HG03442 (cell line): Measurements from ENCODE around the gene BCAM.
A peak's percentile ranks its signal among the peaks of the same experiment; 100 is the strongest.
"Not testable (repeated sequence)": the region's sequence is repeated elsewhere in the genome, so short reads cannot be mapped to it uniquely, and the experiment has no call there.

ENCODE experiments used
- ATAC-seq: cut with Tn5 transposase; IDR thresholded peaks from one replicate; pipeline ENCODE4 v1.9.1; 2021; ENCODE audit warnings: mild to moderate bottlenecking, moderate library complexity; ENCODE audit not compliant: unreplicated experiment

BCAM gene, protein sequence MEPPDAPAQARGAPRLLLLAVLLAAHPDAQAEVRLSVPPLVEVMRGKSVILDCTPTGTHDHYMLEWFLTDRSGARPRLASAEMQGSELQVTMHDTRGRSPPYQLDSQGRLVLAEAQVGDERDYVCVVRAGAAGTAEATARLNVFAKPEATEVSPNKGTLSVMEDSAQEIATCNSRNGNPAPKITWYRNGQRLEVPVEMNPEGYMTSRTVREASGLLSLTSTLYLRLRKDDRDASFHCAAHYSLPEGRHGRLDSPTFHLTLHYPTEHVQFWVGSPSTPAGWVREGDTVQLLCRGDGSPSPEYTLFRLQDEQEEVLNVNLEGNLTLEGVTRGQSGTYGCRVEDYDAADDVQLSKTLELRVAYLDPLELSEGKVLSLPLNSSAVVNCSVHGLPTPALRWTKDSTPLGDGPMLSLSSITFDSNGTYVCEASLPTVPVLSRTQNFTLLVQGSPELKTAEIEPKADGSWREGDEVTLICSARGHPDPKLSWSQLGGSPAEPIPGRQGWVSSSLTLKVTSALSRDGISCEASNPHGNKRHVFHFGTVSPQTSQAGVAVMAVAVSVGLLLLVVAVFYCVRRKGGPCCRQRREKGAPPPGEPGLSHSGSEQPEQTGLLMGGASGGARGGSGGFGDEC

DNA sequence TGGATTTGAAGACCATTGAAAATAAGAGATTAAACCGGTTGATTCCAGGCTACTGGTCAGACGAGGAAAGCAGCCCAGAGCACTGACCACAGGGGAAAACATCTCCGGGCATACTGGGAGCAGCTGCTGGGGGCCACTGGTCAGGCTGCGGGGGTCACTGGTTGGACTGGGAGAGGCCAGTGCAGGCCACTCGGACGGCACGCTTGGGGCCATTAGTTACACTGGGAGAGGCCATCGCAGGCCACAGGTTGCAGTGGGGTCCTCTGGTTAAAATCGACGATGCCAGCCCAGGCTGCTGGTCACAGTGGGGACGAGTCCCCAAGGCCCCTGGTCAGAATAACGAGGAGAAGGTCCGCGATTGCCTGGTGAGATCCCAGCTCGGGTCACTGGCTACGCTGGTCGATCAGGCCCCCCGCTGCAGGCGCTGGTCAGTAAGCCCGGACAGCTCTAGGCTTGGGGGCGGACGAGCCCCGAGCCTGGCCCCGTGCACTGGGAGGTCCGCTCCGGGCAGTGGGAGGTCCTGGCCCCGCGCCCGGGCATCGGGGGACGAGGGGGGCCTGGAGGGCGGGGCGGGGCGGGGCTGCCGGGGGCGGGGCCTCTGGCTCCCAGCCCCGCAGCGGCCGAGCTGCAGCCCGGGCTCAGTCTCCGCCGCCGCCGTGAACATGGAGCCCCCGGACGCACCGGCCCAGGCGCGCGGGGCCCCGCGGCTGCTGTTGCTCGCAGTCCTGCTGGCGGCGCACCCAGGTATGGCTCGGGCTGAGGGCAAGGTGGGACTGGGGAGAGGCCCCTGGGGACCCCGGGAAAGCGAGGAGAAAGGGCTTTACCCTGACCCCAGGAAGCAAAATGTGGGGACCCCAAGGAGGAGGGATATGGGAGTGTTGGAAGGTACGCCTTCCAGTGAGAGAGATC is at the start of gene BCAM:
Gene BCAM (plus strand): TSS at position 641 of the 909 bp plus-strand sequence. CDS start 22 bp downstream, at position 663.
- no peak for ATAC-seq

DNA sequence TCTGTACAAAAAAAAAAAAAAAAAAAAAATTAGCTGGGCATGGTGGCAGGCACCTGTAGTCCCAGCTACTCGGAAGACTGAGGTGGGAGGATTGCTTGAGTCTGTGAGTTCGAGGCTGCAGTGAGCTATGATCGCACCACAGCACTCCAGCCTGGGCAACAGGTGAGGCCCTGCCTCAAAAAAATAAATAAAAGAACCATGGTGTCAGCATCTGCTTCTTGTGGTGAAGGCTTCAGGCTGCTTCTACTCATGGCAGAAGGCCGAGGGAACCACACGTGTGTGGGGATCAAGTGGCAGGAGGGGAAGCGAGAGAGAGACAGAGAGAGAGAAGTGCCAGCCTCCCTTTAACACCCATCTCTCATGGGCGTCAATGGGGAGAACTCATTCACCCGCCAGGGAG is 46.9 kb upstream of the BCAM start:
- no peak for ATAC-seq

DNA sequence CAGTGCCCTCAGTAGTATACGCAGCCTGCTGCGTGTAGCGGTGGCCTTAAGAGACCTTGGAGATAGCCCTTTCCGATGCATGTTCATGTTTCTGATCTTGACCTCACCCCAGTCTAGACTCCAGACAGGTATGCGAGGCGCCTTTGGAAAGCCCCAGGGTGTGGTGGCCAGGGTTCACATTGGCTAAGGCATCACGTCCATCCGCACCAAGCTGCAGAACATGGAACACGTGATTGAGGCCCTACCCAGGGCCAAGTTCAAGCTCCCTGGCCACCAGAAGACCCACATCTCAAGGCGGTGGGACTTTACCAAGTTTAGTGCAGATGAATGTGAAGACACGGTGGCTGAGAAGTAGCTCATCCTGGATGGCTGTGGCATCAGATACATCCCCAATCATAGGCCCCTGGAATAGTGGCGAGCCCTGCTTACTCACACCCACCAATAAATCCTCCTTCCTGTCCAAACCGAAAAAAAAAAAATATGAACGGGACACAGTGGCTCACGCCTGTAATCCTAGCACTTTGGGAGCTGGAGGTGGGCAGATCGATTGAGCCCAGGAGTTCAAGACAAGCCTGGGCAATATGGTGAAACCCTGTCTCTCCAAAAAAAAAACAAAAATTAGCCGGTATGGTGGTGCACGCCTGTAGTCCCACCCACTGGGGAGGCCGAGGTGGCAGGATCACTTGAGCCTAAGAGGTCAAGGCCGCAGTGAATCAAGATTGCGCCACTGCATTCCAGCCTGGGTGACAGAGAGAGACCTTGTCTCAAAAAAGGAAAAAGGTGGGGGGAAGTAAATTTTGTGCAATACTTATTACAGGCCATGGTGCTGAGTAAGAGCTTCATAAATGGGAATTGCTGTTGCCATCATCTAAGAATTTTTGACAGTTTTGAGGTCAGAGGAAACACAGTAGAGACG is 43.6 kb upstream of the BCAM start:
- ATAC-seq, result no peak

DNA sequence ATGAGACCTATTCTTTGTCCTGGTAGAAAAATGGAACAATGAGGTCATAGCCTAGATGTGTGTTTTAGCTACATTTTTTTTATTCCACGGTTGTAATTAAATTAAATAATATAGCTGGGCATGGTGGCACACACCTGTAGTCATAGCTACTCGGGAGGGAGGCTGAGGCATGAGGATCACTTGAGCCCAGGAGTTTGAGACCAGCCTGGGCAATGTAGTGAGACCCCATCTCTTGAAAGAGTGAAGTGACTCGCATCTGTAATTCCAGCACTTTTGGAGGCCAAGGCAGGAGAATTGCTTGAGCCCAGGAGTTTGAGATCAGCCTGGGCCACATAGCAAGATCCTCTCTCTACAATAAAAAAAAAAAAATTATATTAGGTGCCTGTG is 43.0 kb upstream of the BCAM start:
- no peak for ATAC-seq

DNA sequence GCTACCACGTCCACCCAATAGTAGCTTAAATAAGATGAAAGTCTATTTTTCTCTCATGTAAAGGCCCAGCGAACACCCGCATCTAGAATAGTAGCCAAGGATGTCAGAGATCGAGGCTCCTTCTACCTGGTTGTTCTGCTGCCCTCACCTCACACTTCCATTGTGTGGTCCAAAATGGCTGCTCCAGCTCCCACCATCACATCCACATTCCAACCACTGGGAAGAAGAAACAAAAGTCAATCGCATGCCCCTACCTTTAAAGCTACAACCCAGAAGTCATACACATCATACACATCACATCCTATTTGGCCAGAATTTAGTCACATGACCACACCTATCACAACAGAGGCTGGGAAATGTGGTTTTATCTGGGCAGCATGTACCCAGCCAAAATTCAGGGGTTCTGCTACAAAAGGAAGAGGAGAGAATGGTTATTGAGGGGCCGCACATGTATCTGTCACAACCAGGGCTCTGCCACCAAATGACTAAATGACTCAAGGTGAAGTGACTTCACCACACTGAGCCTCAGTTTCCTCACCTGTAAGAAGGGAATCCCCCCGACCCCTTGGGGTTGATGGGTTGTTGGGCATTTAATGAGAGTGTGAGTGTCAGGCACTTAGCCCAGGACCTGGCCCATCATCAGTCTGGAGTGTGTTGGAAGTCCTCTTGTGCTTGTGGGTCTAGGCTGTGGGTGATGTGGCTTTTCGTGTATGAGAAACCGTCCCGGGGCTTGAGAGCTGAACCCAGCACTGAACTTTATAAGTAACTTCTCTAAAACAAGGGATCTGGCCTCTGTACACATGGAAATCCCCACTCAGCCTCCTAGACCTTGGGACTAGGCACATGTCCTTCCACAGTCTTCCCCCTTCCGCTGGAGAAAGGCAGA is 41.4 kb upstream of the BCAM start:
- no peak for ATAC-seq

- peak; percentile 96 for ATAC-seq
Measured at GRCh38 chr19:44770550-44771257, 38.2 kb upstream of the BCAM start.

DNA sequence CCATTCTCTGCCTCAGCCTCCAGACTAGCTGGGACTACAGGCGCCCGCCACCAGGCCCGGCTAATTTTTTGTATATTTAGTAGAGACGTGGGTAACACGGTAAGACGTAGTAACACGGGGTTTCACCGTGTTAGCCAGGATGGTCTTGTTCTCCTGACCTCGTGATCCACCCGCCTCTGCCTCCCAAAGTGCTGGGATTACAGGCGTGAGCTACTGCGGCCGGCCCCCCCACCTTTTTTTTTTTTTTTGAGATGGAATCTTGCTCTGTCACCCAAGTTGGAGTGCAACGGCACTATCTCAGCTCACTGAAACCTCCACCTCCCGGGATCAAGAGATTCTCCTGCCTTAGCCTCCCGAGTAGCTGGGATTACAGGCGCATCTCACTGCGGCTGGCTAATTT is 36.8 kb upstream of the BCAM start:
- ATAC-seq, result not testable (repeated sequence)

GRCh38 chr19:44772959-44773358 is 35.9 kb upstream of the BCAM start:
- ATAC-seq, result no peak

DNA sequence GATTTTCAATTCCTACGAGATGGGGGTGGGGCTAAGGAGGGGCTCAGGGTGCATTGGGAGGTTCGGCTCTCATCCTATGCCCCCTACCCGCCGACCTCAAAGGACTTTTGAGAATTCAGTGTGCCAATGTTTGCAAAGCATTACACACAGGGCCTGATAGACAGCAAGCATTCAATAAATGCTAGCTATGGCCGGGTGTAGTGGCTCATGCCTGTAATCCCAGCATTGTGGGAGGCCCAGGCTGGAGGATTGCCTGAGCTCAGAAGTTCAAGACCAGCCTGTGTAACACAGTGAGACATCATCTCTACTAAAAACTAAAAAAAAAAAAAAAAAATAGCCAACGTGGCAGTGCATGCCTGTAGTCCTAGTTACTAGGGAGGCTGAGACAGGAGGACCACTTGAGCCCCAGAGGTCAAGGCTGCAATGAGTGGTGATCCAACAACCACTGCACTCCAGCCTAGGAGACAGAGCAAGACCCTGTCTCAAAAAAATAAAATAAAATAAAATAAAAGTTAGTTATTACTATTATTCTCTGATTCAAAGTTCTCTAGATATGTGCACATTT is 33.1 kb upstream of the BCAM start:
- ATAC-seq, result no peak

DNA sequence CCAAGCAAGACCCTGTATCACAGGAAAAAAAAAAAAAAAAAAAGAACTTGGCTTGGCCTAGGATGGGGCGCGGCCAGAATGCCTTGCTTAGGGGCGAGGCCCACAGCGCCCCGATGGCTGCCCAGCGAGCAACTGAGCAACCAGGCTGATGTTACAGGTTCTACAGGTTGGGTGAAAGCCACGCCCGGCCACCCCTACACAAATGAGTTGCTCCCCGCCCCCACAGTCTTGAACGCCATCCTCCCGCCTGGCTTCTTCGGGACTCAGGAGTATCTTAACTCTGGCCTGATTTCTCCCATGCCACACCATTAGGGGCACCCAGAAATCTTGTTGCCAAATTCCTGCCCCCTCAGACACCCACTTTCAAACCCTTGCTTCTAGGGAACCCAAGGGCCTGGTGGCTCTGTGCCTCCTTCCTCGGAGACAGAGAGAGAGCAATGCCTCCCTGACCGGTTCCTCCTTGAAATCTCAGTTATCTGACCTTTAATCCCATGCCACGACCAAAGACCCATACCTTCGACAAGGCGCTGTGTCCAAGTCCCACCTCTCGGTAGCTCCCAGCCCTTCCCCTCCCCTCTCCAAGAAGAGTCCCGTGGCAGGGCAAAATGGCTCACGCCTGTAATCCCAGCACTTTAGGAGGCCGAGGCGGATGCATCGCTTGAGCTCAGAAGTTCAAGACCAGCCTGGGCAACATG is 32.4 kb upstream of the BCAM start:
- no peak for ATAC-seq

DNA sequence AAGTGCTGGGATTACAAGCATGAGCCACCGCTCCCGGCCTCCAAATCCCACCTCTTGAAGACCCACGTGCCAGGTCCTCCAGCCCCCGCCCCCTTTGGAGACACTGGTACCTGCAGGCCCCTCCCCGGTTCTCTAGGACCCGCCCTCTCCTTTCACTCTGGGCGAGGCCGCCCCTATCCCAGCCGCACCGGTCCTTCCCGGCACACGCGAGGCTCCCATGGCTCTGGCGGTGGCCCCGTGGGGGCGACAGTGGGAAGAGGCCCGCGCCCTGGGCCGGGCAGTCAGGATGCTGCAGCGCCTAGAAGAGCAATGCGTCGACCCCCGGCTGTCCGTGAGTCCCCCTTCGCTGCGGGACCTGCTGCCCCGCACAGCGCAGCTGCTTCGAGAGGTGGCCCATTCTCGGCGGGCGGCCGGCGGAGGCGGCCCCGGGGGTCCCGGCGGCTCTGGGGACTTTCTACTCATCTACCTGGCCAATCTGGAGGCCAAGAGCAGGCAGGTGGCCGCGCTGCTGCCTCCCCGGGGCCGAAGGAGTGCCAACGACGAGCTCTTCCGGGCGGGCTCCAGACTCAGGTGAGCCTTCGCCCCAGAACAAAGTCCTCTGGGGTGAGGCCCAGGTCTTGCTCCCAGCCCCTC is 31.1 kb upstream of the BCAM start, which contains the start of gene CBLC:
Gene CBLC (plus strand): TSS at position 176 of the 633 bp plus-strand sequence. CDS start 42 bp downstream, at position 218.
- ATAC-seq, result no peak

GRCh38 chr19:44779150-44779549 is 29.8 kb upstream of the BCAM start:
- ATAC-seq, result no peak

DNA sequence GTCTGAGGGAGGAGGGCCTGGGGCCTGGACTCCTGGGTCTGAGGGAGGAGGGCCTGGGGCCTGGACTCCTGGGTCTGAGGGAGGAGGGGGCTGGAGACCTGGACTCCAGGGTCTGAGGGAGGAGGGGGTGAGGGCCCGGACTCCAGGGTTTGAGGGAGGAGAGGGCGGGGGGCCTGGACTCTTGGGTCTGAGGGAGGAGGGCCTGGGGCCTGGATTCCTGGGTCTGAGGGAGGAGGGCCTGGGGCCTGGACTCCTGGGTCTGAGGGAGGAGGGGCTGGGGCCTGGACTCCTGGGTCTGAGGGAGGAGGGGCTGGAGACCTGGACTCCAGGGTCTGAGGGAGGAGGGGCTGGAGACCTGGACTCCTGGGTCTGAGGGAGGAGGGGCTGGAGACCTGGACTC is 27.2 kb upstream of the BCAM start:
- not testable (repeated sequence) for ATAC-seq

DNA sequence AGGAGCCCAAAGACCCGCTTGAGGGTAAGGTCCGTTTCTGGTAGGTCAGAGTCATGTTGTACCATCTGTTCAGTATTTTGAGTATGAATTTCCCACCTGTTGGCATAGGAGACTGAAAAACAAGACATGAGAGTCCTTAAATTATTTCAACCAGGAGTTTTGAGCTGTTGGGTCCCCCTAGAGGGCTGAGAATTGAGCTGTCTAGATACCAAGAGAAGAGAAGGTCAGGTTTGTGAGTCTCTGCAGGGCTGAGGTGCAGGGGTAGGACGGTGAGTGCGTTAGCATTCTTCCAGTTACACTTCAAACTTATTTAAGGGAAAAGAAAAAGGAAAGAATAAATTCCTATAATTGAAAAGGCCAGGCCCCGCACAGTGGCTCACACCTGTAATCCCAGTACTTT is 26.2 kb upstream of the BCAM start:
- ATAC-seq, result no peak

- ATAC-seq, result no peak
Measured at GRCh38 chr19:44783545-44783944, 25.4 kb upstream of the BCAM start.

GRCh38 chr19:44785271-44785670 is 23.6 kb upstream of the BCAM start:
- no peak for ATAC-seq

GRCh38 chr19:44785993-44786392 is 22.9 kb upstream of the BCAM start:
- ATAC-seq, result no peak
